Hepatic stellate cell (primary cell): ENCODE data around the gene HEATR1.
A peak's percentile ranks its signal among the peaks of the same experiment; 100 is the strongest.

Source experiments
- DNase-seq: peaks from one replicate; pipeline ENCODE4 v3.0.0; 2011; ENCODE audit warnings: low spot score

The HEATR1 gene

DNA sequence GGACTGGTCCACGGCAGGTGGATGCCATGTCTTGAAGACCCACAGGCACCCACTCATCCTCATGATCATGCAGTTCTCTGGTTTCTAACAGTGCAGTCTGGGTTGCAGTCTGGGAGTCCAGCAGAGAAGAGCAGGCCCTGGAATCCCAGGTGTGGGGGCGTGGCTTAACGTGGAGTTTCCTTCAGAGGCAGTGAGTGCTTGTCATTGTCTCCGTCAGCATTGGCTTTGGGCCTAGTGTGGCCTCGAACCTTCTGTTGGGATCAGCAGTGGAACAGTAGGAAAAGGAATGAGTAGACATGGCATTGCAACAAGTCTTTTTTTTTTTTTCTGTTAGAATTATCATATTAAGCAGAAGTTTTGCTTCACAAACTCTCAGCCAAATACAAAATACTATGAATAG is 67.8 kb downstream of the HEATR1 start:
- no peak for DNase-seq

DNA sequence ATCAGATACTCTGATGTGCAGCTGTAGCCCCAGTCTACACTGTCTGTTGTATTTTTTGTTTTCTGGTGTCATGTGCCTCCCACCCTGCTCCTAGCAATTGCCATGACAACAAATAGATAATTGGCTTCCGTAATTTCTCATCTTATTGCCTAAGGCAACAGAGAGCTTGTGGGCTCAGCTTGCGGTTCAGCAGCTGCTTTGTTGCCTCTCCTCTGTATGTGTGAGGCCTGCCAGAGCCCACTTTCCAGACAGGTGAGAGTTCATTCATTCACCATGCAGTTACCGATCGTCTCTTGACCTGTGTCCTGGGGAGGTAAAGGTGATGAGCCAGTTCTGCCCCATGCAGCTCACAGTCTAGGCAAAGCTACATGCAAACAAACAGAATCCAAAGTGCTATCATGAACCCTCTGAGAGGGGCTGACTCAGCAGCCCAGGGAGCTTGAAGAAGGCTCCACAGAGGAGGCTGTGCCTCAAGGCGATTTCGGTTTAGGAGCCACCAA is 68.6 kb downstream of the HEATR1 start:
- DNase-seq: no peak

DNA sequence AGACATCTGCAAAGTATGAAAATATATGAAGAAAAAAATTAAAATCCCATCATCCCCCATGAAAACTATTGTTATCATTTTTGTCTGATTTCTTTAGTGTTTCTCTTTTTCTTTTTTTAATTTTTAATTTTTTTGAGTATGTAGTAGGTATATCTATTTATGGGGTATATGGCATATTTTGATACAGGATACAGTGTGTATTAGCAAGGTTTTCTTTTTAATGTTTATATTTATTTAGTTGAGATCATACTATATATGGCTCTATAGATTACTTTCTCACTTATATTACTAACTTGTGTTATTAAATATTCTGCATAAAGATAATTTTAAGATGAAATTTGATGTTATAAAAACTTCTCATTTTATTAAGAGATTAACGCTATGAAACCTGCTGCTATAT is 69.1 kb downstream of the HEATR1 start:
- no peak for DNase-seq

DNA sequence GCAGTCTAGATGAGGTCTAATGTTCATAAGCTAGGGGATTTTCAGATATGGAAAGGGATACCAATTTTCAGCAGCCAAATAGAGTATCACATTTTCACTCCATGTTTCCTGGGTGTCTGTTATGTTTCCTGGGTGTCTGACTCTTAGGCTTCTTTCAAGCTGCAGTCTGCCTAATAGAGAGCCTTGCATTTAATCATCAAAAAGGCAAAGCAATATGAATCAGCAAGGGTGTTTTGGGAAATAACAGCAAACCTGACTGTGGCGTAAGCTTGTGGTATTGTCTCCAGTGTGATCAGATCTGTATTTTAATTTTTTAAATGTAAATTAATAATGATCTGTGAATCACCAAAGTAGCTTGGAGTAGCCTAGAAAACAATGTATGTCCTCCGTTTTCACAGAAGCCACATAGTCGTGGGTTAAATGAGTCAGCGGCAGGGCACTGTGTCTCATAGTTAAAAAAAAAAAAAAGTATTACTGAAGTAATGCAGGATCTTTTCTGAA is 70.1 kb downstream of the HEATR1 start:
- peak; percentile 72 for DNase-seq

DNA sequence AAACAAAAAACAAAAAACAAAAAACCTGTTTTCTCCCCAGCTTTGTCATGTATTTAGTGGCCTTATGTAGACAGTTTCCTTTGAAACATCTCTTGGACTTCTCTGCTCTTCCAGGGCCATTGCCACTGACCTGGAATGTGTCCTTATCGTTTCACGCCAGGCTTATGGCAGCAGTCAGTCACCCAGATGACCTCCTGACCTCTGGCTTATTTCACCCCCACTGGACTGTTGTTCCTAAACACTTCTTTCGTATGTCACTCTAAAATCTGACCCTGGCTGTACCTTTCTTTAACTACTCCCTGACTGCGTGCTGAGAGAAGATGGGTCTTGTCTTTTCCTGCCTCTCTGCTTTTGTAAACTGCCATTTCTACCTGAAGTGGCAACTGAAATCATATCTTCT is 71.5 kb downstream of the HEATR1 start:
- DNase-seq: no peak

DNA sequence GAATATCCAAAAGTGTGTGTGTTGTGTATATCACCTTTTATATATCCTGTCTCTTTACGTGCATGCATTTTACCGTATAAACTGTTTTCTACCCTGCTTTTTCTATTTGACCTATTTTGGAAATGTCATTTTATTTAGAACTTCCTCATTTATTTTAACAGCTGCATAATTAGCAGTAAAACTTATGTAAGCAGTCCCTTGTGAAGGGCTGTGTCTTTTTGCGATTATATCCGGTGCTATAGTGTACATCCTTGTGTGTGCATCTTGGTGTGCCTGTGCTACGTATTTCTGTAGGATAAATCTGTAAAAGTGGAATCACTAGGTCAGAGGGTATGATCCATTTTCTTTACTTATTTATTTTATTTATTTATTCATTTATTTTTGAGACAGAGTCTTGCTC is 73.4 kb downstream of the HEATR1 start:
- DNase-seq: no peak

DNA sequence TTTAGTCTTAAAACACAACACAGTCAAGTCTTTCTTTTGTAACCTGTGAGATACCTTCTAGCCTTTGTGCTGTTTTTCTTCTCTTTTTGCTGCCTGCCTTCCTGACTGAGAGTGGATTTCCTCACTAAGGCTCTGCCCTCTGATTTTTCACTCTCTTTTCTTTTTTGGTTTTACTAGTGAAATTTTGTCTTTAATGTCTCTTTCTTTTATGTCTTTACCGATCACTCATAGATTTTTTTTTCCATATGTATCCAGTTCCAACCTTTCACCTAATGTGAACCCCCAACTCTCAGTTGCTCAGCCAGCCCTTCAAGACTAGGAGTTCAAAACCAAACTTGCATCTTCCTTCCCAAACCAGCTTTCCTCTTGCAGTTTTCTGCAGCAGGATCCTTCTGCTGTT is 74.0 kb downstream of the HEATR1 start:
- DNase-seq: no peak

DNA sequence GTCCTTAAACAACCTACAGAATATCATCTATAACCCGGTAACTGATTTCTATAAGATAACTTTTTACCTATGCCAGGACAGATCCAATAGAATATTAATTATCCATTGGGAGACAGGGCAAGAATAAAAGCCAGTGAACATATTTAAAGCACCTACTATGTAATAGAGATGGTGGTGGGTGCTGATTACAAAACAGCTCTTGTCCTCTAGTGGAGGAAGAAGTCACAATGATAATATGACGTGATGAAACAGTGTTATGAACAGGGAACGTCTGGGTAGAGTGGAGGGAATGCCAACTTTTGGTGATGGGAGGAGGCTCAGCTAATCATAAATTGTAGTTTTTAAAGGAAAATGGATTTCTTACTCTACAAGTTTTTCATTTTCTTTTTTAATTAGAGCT is 78.2 kb downstream of the HEATR1 start:
- DNase-seq: no peak

DNA sequence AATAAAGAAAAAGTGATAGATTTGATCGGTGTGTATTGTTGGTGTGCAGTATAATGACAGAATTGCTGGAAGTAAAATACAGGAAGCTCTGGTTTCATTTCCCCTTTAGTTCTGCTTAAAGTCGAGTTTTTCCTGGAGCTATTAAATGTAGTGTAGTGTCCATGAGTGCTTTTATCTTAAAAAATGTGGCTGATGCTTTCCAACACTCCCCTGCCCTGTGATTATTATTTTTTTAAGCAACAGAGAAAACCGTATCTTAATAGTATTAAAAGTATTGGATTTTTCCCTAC is 79.5 kb downstream of the HEATR1 start:
- no peak for DNase-seq

DNA sequence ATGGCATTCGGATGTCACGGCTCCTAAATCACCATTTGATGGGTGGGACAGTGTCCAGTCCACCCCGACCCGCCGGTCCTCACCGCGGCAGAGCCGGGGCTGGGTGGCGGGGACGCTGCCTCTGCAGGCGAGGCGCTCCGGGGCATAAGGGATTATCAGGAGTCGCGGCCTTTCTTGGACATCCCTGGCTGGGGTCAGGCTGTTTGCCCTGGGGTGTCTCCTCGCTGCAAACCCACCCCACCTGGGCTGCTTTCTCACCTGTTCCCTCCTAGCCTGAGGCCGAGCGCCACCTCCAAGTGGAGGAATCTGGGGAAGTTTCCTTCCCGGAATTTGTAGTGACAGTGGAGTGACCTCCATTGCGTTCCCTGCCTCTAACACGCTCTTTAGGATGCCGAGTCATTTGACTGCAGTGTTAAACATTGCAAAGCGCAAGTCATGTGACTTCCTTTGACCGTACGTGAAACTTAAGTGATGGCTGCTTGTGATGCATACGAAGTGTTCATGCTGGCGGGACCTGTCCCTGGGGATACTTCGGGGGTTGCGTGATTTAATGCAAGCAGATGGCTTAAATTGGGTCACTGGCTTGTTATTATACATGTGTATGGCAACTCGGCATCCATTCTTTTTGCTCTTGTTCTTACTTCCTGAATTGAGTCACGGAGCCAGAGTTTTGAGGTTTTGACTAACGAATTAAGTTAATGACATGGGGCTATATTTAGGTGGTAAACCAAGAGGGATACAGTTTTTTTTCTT is 80.0 kb downstream of the HEATR1 start:
- DNase-seq: peak; percentile 77

DNA sequence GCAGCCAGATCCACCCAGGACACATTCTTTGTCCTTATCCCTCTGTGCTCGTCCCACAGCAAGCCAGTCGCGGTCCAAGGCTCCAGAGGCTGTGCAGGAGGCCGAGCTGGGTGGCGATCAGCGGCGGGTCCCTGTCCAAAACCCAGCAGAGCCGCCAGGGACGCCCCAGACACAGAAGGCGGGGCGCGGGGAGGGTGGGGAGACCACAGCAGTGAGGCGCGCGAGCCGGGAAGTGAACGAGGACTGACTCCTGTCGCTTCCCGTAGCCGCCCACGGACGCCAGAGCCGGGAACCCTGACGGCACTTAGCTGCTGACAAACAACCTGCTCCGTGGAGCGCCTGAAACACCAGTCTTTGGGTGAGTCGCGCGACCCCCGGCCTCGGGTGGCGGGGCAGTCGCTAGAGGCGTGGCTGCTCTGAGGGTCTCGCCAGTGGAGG is 80.6 kb downstream of the HEATR1 start, which contains the start of gene LGALS8:
Gene LGALS8, plus strand, starts transcription at position 279 of the 438 bp plus-strand sequence. CDS start 2,089 bp downstream, outside the sequence.
- peak; percentile 85 for DNase-seq

DNA sequence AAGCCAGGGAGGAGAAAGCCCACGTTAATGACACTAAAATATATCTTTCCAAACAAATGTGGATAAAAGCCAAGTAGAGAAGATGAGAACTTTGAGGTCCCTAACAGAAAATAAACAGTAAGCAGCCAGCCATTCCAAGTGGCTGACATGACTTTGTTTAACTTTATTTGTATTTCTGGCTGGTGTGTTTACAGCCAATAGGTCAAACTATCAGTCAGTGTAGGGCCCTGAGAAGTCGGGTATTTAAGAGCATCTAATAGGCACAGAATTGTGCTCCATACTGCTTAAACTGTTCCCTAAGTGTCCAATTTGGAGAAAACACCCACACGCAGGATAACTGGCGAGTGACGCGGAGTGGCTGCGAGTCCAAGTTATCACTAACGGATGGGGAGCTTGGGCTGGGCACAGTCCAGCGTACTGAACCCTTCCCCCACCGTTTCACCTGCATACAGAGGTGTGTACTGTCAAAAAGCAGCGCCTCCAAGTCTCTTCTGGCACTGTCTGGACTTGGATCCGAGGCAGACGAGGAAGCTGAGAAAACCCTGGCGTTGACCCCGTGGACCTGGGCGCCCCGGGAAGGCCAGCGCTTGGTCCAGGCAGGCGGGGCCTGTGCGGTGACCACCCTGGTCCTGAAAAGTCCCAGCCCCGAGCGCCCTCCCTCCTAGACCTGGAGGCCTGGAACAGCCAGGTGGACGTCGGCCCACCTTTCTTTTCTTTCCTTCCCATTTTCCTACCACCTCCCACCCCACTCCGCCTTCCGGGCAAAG is 81.2 kb downstream of the HEATR1 start:
- no peak for DNase-seq

DNA sequence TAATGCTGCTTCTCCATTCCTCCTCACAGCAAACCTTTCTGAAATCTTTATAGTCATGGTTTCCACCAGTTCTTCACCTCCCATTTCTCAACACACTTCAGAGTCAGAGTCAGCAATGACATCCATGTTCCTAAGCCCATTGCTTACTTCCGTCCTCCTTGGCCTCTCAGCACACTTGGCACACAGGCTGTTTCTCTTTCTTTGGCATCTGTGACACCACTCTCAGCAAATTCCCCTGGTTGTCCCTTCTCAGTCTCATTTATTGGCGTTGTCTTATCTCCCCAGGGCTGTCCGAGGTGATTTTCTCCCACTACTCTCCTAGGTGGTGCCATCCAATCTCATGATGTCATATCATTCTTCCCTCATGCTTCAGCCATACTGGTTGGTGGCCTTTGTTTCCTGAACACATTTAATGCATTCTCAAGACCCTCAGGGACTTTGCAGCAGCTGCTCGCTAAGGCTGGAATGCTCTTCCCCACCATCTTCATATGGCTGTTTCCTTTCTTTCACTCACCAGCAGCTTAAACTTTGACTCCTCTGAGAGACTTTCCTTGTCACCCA is 83.8 kb downstream of the HEATR1 start:
- no peak for DNase-seq

DNA sequence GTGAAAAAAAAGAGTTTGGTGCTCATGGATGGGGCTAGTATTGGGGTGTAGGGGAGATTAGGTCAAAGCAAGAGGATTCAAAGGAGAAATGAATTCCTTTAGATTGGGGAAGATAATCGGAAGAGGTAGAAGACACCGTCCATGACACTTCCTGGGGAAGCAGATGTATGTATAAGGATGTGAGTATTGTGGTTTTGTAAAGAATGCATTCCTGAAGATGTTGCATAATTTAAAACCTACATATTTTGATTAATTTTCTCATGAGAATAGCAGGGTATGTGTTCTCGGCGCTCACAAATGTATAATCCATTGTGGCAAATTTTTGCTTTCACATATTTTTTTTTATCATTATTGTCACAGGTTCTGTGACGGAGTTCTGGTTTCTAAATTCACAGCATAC is 86.0 kb downstream of the HEATR1 start:
- no peak for DNase-seq

DNA sequence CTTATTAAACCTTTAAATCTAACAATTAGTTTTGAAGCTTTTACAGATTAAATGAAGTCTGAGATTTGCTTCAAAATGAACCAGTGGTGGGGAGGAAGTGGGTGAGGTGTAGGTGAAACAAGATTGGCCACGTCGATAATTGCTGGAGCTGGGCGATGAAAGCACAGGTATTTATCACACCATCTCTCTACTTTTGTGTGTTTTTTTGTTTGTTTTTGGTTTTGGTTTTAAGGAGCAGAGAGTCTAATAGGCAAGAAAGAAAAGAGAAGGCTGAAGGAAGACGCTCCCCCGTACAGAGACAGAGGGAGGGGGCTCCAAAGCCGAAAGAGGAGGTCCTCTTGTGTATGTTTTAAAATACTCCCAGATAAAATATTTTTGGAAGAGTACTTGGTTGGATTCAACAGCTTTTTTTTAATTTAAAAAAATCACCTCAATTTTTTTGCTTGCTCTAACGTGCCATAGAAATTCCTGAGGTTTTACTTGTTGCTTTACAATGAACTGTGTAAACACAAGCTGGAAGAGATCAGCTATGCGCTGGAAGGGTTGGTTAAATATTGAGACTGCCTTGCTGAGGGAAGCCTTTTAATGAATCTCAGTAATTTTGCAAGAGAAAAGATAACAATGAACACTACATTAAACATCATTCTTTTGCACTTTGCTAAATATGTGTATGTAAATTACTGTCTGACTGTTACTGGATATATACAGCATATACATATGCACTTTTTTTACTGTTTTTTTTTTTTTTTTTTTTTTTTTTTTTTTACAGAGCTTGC is 87.2 kb downstream of the HEATR1 start:
- peak; percentile 61 for DNase-seq

DNA sequence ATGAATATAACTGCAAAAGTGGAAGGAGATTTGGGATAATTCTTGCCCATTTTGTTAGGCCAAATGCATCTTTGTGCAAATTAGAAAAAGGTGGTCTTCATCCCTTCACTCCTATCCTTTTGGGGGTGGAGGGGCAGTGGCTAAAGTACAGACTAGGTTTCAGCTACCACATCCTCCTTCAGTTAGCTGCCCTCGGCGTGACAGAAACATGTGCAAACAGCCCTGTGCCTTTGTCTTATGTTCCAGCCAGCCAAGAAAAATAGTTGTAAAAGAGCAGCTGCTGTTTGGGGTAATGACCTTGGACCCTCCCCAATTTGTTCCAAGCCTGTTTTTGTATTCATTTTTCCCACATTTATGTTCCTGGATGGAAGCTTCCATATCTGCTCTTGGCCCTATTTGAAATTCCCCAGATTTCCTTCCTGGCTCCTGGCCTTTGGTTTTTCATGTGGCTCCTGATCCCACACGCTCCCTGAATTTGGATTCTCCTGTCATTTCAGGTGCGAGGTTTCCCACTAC is 88.8 kb downstream of the HEATR1 start:
- no peak for DNase-seq

DNA sequence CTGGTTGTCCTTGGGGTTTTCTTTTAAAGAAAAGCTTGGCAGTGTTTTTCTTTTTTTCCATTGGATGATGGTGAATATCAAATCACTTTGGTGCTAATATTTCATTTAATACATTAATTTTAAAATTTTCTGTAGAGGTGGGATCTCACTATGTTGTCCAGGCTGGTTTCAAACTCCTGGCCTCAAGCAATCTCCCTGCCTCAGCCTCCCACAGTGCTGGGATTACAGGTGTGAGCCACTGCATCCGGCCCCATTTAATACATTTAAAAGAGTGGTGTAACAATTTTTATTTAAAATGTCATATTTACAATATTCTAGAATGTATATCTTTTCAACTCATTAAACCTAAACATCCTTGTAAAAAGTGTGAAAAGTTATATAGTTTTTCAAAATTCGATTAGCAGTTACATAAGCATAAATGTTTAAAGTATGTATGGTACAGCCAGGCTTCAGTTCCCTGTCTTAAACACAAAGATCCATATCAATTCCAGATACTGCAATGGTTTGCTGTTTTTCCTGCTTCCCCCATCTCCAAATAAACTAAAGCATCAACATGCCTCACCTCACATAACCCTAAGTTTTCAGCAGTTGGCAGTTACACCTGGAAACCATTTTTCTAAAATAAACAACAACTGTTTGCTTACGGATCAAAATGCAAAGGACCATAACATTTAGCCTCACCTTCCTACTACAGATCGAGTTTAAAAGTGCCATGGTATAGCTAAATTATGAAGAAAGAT is 89.4 kb downstream of the HEATR1 start:
- DNase-seq: no peak

DNA sequence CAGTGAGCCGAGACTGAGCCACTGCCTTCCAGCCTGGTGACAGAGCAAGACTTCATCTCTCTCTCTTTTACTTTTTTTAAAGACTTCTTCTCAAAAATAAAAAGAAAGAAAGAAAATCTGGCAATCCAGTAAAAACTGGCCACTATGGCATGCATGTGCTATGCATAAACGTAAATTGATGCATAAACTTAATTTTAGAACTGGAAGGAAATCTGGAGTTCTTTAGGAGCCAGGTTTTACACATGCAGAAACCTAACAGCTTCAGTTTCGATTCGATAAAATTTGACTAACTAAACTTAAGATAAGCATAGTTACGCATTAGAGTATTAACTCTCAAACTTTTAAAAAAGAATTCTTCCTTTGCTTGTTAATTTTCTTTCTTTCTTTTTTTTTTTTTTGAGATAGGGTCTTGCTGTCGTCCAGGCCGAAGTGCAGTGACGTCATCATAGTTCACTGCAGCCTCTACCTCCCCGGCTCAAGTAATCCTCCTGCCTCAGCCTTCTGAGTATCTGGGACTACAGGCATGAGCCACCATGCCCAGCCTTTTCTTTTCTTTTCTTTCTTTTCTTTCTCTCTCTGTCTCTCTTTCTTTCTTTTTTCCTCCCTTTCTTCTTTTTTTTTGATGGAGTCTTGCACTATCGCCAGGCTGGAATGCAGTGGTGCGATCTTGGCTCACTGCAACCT is 92.4 kb downstream of the HEATR1 start:
- no peak for DNase-seq

DNA sequence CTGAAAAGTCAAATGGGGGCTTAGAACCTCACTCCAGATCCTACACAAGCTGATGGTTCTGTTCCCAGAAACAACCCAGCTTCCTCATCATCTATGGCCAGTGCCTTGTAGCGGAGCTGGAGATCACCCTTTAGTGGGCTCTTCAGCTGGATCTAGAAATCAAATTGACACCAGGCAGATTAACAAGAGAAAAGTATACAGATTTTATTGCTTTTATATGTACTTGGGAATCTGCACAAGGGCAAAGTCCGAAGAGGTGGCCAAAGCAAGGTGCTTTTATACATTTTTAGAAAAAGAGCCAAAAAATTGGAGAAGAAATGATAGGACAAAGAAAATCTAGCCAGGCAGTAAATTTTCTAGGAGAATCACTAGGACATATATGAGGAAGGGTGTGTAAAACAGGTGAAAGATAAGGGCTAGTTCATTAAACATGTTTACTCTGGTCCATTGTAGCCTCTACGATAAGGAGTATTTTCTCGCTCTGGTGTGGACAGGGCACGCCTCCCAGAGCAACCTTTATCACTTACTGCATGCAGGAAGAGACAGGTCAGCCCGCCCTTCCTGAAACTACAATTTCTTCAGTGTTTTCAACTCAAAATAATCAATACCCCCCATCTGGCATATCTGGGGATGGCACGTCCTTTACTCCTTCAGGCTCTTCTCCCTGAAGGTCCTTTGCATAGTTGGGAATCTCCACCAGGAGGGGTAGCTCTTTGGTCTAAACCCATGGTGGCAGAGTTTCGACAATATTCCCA is 94.5 kb downstream of the HEATR1 start:
- DNase-seq: no peak

DNA sequence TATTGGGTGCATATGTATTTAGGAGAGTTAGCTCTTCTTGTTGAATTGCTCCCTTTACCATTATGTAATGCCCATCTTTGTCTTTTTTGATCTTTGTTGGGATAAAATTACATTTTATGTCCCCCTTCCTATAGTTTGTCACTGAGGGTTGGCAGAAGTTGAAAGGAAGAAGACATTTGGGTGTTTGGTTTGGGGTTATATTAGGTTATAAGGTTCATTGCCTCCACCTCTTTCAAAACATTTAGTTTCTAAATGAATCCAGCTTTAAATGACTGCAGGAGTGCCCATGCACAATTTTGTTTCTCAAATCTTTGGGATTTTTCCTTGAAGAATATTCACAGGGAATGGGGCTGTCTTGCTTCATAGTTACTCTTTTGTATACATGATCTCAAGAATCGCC is 95.1 kb downstream of the HEATR1 start:
- DNase-seq: no peak
